PFSK-1 (cell line): ENCODE data around the gene PPP4R2.

Experiments used
- POLR2AphosphoS5 ChIP-seq: IDR thresholded peaks from 2 replicates; pipeline ENCODE4 v1.6.1; 2012; ENCODE audit warnings: low read depth, mild to moderate bottlenecking, control low read depth, low read length, moderate library complexity
- SIN3A ChIP-seq: IDR thresholded peaks from 2 replicates; pipeline ENCODE4 v1.6.1; 2012; ENCODE audit warnings: mild to moderate bottlenecking, low read length, moderate library complexity, borderline replicate concordance; ENCODE audit not compliant: insufficient read depth
- TAF1 ChIP-seq: IDR thresholded peaks from 2 replicates; pipeline ENCODE4 v1.6.1; 2012; ENCODE audit warnings: low read length, control low read depth, borderline replicate concordance; ENCODE audit not compliant: insufficient read depth

- no peak for TF ChIP-seq POLR2AphosphoS5
- no peak for TF ChIP-seq SIN3A
- TF ChIP-seq TAF1, result no peak
Measured at GRCh38 chr3:72996121-72996472, 514 bp upstream of the PPP4R2 start.
